ENCODE data around the gene PLEK. TPM values are rescaled to one million over a fixed set of nuclear protein-coding genes. Genes with fewer than 3 reads are reported as not detected.

Gene PLEK
- total RNA-seq, 3 donors from 2014 or later, result 4.8 to 16.0 (median 13.8) TPM

DNA sequence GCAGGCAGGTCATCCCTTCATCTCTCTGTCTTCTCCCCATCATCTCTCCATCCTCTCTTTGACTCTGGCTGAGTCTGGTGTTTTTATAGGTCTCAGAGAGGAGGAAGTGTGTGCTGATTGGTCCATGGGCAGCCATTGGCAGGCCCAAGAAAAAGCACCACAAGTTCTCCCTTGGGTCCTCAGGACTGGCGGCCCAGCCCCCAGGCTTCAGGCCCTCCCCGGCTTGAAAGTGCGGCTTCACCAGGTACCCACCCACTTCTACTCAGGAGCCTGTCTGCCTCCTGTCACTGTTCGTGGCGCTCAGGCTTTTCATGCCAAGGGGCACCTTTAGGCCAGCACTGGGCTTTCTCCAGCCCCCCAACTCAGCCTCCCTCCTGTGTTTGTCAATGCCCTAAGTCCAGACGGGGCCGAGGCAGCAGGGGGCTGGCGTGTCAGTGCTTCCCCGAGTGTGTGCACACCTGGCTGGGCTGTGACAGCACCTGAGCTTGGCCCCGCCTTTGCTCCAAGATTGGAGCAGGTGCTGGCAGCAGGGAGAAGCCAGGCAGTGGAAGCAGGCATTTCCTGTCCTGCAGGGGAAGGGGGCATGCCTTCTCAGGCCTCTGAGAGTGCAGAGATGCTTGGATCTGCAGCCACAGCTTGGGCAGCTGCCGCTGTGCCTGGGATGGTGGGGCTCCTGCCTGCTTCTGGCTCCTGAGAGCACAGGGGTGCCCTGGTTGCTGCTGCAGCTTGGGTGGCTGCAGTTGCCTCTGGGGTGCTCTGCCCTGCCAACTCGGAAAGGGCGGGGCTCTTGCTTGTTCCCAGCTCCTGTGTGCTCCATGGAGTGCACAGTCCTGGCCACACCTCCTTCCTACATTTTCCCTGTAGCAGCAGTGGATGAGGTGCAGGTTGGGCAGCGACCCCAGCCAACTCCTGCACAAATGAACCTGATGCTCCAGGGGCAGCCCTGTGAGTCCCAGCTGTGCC is 67.9 kb downstream of the PLEK start:
- Histone ChIP-seq H3K9me3 (no peaks in the 10 kb centered on the region), H3K4me1 (ENCODE audit: low read depth) (no peaks in the 10 kb centered on the region), H3K36me3 (ENCODE audit: low read depth) (no peaks in the 10 kb centered on the region), H3K4me3 (no peak overlapping the region)
- DNase-seq, result peak; percentile 31 to 55 (median 45)
- intact Hi-C loops (cut with DNase I, micrococcal nuclease), result no loop called here
- ATAC-seq, result peak; percentile 86
- TF ChIP-seq, protein P1, sequence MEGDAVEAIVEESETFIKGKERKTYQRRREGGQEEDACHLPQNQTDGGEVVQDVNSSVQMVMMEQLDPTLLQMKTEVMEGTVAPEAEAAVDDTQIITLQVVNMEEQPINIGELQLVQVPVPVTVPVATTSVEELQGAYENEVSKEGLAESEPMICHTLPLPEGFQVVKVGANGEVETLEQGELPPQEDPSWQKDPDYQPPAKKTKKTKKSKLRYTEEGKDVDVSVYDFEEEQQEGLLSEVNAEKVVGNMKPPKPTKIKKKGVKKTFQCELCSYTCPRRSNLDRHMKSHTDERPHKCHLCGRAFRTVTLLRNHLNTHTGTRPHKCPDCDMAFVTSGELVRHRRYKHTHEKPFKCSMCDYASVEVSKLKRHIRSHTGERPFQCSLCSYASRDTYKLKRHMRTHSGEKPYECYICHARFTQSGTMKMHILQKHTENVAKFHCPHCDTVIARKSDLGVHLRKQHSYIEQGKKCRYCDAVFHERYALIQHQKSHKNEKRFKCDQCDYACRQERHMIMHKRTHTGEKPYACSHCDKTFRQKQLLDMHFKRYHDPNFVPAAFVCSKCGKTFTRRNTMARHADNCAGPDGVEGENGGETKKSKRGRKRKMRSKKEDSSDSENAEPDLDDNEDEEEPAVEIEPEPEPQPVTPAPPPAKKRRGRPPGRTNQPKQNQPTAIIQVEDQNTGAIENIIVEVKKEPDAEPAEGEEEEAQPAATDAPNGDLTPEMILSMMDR (IDR thresholded peaks at IDR 0.05), result no peak

DNA sequence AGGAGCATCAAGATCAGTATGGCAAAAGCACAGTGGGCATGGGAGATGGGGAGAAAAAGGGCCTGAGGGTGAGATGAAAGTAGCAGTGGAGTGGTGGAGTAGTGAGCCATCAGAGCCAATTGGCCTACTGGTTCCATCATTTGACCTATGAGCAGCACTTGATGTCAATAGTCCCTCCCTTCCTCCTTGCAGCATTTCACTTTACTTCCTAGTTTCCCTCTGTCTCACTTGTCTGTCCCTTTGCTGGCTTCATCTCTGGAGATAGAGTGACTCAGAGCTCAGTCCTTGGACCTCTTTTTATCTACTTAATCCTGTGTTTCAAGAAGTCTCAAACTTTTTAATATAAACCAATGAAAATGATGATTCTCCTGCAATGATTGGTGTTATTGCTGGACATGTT is 69.9 kb downstream of the PLEK start:
- H3K4me1 ChIP-seq (ENCODE audit: low read depth), result no peaks in the 10 kb centered on the region
- intact Hi-C loops (cut with DNase I, micrococcal nuclease), result no loop called here
- TF ChIP-seq, protein P1 (IDR thresholded peaks at IDR 0.05), result no peak
- DNase-seq (no peak), ATAC-seq (peak; percentile 18)
- no peak overlapping the region for H3K4me3 ChIP-seq
- H3K9me3 ChIP-seq, result no peaks in the 10 kb centered on the region
- H3K36me3 ChIP-seq (ENCODE audit: low read depth), result no peaks in the 10 kb centered on the region

DNA sequence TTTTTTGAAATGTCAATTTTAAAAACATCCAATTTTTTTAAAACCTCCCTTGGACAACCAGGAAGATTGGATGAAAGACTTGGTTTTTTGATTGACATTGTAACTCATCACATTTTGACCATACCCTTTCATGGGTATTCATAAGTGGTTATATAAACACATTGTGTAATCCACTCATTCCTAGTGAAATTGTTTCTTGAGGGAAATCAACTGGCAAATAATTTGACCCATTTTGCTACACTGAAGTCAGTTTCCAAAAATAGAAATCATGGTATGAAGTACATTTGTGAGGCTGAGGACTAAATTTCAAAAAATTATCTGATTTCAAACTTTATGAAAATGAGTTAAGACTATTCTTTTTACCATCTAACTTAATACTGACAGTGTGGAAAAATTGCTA is 70.5 kb downstream of the PLEK start:
- intact Hi-C loops (cut with DNase I, micrococcal nuclease), result no loop called here
- Histone ChIP-seq H3K9me3 (no peaks in the 10 kb centered on the region), H3K36me3 (ENCODE audit: low read depth) (no peaks in the 10 kb centered on the region), H3K4me3 (no peak overlapping the region), H3K4me1 (ENCODE audit: low read depth) (no peaks in the 10 kb centered on the region)
- no peak for DNase-seq
- ATAC-seq, result no peak
- TF ChIP-seq, protein P1 (IDR thresholded peaks at IDR 0.05), result no peak

- no peak for DNase-seq
- no peaks in the 10 kb centered on the region for H3K9me3 ChIP-seq
- no peaks in the 10 kb centered on the region for H3K4me1 ChIP-seq (ENCODE audit: low read depth)
- no peak for ATAC-seq
- TF ChIP-seq, protein P1 (IDR thresholded peaks at IDR 0.05), result no peak
- intact Hi-C loops (cut with DNase I, micrococcal nuclease), result no loop called here
- H3K36me3 ChIP-seq (ENCODE audit: low read depth), result no peaks in the 10 kb centered on the region
- H3K4me3 ChIP-seq, result no peak overlapping the region
These were observed 71.2 kb downstream of the PLEK start for GRCh38 chr2:68436270-68436669.

DNA sequence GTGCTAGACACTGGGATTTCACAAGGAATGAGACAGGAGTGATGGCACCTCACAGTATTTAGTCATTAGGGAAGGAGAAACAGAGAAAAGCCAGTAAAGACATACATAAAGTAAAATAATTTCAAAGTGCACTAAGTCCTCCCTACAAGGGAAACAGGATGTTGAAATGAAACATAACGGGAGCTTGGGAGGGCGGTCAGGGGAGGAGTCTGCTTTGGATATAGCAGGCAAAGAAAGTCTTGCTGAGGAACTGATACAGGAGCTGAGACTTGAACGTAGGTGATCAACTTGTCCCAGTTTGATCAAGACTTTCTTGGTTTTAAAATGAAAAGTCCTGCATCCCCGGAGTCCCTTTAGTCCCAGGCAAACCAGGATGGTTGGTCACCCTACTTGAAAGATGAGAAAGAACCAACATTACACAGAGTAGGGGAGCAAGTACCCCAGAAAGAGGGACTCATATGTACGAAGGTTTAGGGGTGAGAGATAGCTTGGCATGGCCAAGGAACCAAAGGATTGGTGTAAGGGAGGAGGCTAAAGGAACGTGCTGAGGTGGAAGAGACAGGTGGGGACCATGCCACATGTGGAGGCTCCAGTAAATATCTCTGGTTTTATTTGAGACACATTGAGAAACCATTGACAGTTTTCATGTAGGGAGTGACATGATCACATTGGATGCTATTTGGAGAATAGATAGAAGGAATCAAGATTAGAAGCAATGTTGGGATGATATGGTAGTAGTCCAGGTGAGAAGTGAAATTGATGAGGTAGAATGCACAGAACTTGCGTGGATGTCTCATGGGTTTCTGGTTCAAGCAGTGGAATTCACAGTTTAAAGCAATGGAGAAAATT is 73.6 kb downstream of the PLEK start:
- TF ChIP-seq, protein P1 (IDR thresholded peaks at IDR 0.05), result no peak
- H3K9me3 ChIP-seq, result no peaks in the 10 kb centered on the region
- H3K36me3 ChIP-seq (ENCODE audit: low read depth), result no peaks in the 10 kb centered on the region
- intact Hi-C loops (cut with DNase I, micrococcal nuclease), result no loop called here
- H3K4me3 ChIP-seq, result no peak overlapping the region
- DNase-seq, result no peak
- no peaks in the 10 kb centered on the region for H3K4me1 ChIP-seq (ENCODE audit: low read depth)
- no peak for ATAC-seq

Measured in mucosa of descending colon (tissue), 3 donors.